Neural cell (in vitro differentiated cells): Measurements from ENCODE around the gene TSPAN17. TPM values are rescaled to one million over a fixed set of nuclear protein-coding genes. Genes with fewer than 3 reads are reported as not detected.

ENCODE experiments used
- H2AFZ ChIP-seq: fragments of 200-600, 300-800 bp; sonication (generic), shearing (Covaris generic); 2 replicates; pipeline ENCODE4 v1.6.0; 2014; ENCODE audit warnings: low read depth, mild to moderate bottlenecking, antibody characterized with exemption, low read length, moderate library complexity
- H3F3A ChIP-seq: fragments of 200-600 bp; shearing (Covaris generic); 2 replicates; pipeline ENCODE4 v1.6.1; 2016; ENCODE audit warnings: mild to moderate bottlenecking, moderate library complexity, mixed read lengths, antibody characterized with exemption, low read length; ENCODE audit not compliant: insufficient read depth, poor library complexity, severe bottlenecking
- H3K27ac ChIP-seq: fragments of 200-600, 300-800 bp; sonication (generic), shearing (Covaris generic); 2 replicates; pipeline ENCODE4 v1.5.1; 2014; ENCODE audit warnings: mild to moderate bottlenecking, low read length, moderate library complexity
- H3K27me3 ChIP-seq: fragments of 300-800, 200-600 bp; sonication (generic), shearing (Covaris generic); 2 replicates; pipeline ENCODE4 v1.6.0; 2014; ENCODE audit warnings: mild to moderate bottlenecking, low read depth, low read length, moderate library complexity; ENCODE audit not compliant: insufficient read depth
- H3K36me3 ChIP-seq: fragments of 300-800, 200-600 bp; sonication (generic), shearing (Covaris generic); 2 replicates; pipeline ENCODE4 v1.5.1; 2014; ENCODE audit warnings: mild to moderate bottlenecking, antibody characterized with exemption, low read length, moderate library complexity; ENCODE audit not compliant: insufficient read depth
- H3K4me2 ChIP-seq: fragments of 300-800, 200-600 bp; sonication (generic), shearing (Covaris generic); 2 replicates; pipeline ENCODE4 v1.6.0; 2014; ENCODE audit warnings: mild to moderate bottlenecking, low read length
- H3K4me3 ChIP-seq: fragments of 300-800, 200-600 bp; sonication (generic), shearing (Covaris generic); 2 replicates; pipeline ENCODE4 v1.5.1; 2014; ENCODE audit warnings: mild to moderate bottlenecking, low read length, moderate library complexity
- H3K79me2 ChIP-seq: fragments of 200-600 bp; shearing (Covaris generic); replicated peaks from 2 replicates; pipeline ENCODE4 v1.6.0; 2014; ENCODE audit warnings: mild to moderate bottlenecking, low read length, moderate library complexity; ENCODE audit not compliant: insufficient read depth
- H3K9ac ChIP-seq: fragments of 300-800, 200-600 bp; sonication (generic), shearing (Covaris generic); 2 replicates; pipeline ENCODE4 v1.6.1; 2016; ENCODE audit warnings: mild to moderate bottlenecking, low read length, mixed read lengths
- H3K9me2 ChIP-seq: fragments of 200-600 bp; shearing (Covaris generic); 2 replicates; pipeline ENCODE4 v1.6.1; 2016; ENCODE audit warnings: mild to moderate bottlenecking, low read length, mixed read lengths; ENCODE audit not compliant: insufficient read depth
- H3K9me3 ChIP-seq: fragments of 200-600, 300-800 bp; sonication (generic), shearing (Covaris generic); 2 replicates; pipeline ENCODE4 v1.6.1; 2016; ENCODE audit warnings: mild to moderate bottlenecking, mixed run types, low read length, moderate library complexity, mixed read lengths
- H4K20me1 ChIP-seq: fragments of 200-600 bp; shearing (Covaris generic); 2 replicates; pipeline ENCODE4 v1.6.1; 2016; ENCODE audit warnings: mild to moderate bottlenecking, mixed run types; ENCODE audit not compliant: insufficient read depth
- EP300 ChIP-seq: fragments of 450-650 bp; conservative IDR thresholded peaks from 2 replicates; pipeline ENCODE4 v1.6.1; 2014; ENCODE audit warnings: antibody characterized with exemption, mild to moderate bottlenecking, moderate library complexity; ENCODE audit not compliant: poor library complexity, severe bottlenecking
- EZH2 ChIP-seq: fragments of 200-600, 300-800 bp; shearing (Covaris generic), sonication (generic); IDR thresholded peaks from 2 replicates; pipeline ENCODE4 v1.6.1; 2014; ENCODE audit warnings: antibody characterized with exemption, low read length, borderline replicate concordance, mild to moderate bottlenecking; ENCODE audit not compliant: insufficient read depth, poor library complexity, severe bottlenecking
- MXI1 ChIP-seq: fragments of 450-650 bp; conservative IDR thresholded peaks from 2 replicates; pipeline ENCODE4 v1.6.1; 2014; ENCODE audit warnings: antibody characterized with exemption, mild to moderate bottlenecking; ENCODE audit not compliant: poor library complexity, severe bottlenecking
- POLR2AphosphoS5 ChIP-seq: IDR thresholded peaks from 2 replicates; pipeline ENCODE4 v1.6.1; 2012
- RAD21 ChIP-seq: fragments of 450-650 bp; conservative IDR thresholded peaks from 2 replicates; pipeline ENCODE4 v1.6.1; 2014; ENCODE audit warnings: antibody characterized with exemption, mild to moderate bottlenecking, moderate library complexity
- SMC3 ChIP-seq: fragments of 450-650 bp; conservative IDR thresholded peaks from 2 replicates; pipeline ENCODE4 v1.6.1; 2014; ENCODE audit warnings: antibody characterized with exemption, mild to moderate bottlenecking, moderate library complexity; ENCODE audit not compliant: poor library complexity
- TAF1 ChIP-seq: IDR thresholded peaks from 2 replicates; pipeline ENCODE4 v1.6.1; 2012; ENCODE audit warnings: low read depth
- polyA plus RNA-seq: library from polyadenylated mRNA; depleted of rRNA; stranded (reverse); fragments of >200 nt; gene quantifications from 2 replicates; pipeline ENCODE4 v1.2.3, GENCODE V29; 2014
- TF ChIP-seq, protein P1 (sequence below): IDR thresholded peaks from 2 replicates; pipeline ENCODE4 v1.6.1; 2012; ENCODE audit warnings: borderline replicate concordance
- TF ChIP-seq, protein P2 (sequence below): fragments of 450-650 bp; IDR thresholded peaks from 2 replicates; pipeline ENCODE4 v1.5.1; 2014; ENCODE audit warnings: antibody characterized with exemption, mild to moderate bottlenecking, moderate library complexity; ENCODE audit not compliant: poor library complexity, severe bottlenecking

TSPAN17 gene
- polyA plus RNA-seq, 1 donor from 2014 or later, result 66.4 TPM

DNA sequence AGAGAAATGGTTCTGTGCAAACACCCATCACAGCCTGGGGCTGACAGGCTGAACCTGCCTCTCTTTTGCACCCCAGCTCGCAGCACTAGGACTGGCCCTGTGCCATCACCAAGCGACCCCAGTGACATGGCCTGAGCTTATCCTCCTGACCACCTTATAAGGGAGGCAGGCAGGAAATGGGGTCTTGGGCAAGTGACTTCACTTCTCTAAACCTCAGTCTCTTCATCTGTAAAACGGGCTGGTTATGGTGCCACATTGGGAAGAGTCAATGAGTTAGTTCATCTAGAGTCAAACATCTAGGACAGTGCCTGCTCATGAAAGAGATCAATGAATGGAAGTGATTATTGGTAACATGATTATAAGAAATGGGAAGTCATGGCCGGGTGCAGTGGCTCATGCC, 23.1 kb upstream of the TSPAN17 start:
- Histone ChIP-seq H3K4me2 (no peak overlapping the region), H3K4me3 (no peak overlapping the region)

GRCh38 chr5:176624938-176625337, 22.3 kb upstream of the TSPAN17 start:
- TF ChIP-seq EZH2 (no peak), EP300 (no peak), RAD21 (no peak), POLR2AphosphoS5 (no peak), TAF1 (no peak), MXI1 (no peak), SMC3 (no peak)
- TF ChIP-seq, protein P1, sequence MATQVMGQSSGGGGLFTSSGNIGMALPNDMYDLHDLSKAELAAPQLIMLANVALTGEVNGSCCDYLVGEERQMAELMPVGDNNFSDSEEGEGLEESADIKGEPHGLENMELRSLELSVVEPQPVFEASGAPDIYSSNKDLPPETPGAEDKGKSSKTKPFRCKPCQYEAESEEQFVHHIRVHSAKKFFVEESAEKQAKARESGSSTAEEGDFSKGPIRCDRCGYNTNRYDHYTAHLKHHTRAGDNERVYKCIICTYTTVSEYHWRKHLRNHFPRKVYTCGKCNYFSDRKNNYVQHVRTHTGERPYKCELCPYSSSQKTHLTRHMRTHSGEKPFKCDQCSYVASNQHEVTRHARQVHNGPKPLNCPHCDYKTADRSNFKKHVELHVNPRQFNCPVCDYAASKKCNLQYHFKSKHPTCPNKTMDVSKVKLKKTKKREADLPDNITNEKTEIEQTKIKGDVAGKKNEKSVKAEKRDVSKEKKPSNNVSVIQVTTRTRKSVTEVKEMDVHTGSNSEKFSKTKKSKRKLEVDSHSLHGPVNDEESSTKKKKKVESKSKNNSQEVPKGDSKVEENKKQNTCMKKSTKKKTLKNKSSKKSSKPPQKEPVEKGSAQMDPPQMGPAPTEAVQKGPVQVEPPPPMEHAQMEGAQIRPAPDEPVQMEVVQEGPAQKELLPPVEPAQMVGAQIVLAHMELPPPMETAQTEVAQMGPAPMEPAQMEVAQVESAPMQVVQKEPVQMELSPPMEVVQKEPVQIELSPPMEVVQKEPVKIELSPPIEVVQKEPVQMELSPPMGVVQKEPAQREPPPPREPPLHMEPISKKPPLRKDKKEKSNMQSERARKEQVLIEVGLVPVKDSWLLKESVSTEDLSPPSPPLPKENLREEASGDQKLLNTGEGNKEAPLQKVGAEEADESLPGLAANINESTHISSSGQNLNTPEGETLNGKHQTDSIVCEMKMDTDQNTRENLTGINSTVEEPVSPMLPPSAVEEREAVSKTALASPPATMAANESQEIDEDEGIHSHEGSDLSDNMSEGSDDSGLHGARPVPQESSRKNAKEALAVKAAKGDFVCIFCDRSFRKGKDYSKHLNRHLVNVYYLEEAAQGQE, result no peak
- TF ChIP-seq, protein P2, sequence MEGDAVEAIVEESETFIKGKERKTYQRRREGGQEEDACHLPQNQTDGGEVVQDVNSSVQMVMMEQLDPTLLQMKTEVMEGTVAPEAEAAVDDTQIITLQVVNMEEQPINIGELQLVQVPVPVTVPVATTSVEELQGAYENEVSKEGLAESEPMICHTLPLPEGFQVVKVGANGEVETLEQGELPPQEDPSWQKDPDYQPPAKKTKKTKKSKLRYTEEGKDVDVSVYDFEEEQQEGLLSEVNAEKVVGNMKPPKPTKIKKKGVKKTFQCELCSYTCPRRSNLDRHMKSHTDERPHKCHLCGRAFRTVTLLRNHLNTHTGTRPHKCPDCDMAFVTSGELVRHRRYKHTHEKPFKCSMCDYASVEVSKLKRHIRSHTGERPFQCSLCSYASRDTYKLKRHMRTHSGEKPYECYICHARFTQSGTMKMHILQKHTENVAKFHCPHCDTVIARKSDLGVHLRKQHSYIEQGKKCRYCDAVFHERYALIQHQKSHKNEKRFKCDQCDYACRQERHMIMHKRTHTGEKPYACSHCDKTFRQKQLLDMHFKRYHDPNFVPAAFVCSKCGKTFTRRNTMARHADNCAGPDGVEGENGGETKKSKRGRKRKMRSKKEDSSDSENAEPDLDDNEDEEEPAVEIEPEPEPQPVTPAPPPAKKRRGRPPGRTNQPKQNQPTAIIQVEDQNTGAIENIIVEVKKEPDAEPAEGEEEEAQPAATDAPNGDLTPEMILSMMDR, result no peak
- H3K4me2 ChIP-seq, result no peak overlapping the region
- H3K9me3 ChIP-seq, result no peaks in the 10 kb centered on the region
- no peaks in the 10 kb centered on the region for H4K20me1 ChIP-seq
- no peaks in the 10 kb centered on the region for H3K9me2 ChIP-seq
- H3K36me3 ChIP-seq, result no peaks in the 10 kb centered on the region
- H3F3A ChIP-seq, result no peaks in the 10 kb centered on the region
- H3K79me2 ChIP-seq, result no peaks in the 10 kb centered on the region
- no peak overlapping the region for H3K4me3 ChIP-seq
- H2AFZ ChIP-seq, result no peak overlapping the region
- no peak overlapping the region for H3K9ac ChIP-seq
- H3K27ac ChIP-seq, result no peak overlapping the region
- peaks cover 48% of the 10 kb centered on the region for H3K27me3 ChIP-seq

More for the DNA sequence above, 23.1 kb upstream of the TSPAN17 start:
- H2AFZ ChIP-seq, result no peak overlapping the region
- H4K20me1 ChIP-seq, result no peaks in the 10 kb centered on the region
- TF ChIP-seq, protein P2, result no peak
- TF ChIP-seq EP300 (no peak), SMC3 (no peak), MXI1 (no peak), TAF1 (no peak), RAD21 (no peak), POLR2AphosphoS5 (no peak), EZH2 (no peak)
- TF ChIP-seq, protein P1, result no peak
- H3F3A ChIP-seq, result no peaks in the 10 kb centered on the region
- H3K9me2 ChIP-seq, result no peaks in the 10 kb centered on the region
- no peaks in the 10 kb centered on the region for H3K36me3 ChIP-seq
- H3K27me3 ChIP-seq, result peaks cover 48% of the 10 kb centered on the region
- no peaks in the 10 kb centered on the region for H3K79me2 ChIP-seq
- no peaks in the 10 kb centered on the region for H3K9me3 ChIP-seq
- no peak overlapping the region for H3K9ac ChIP-seq
- no peak overlapping the region for H3K27ac ChIP-seq
